ENCODE data around the gene CD33.

DNA sequence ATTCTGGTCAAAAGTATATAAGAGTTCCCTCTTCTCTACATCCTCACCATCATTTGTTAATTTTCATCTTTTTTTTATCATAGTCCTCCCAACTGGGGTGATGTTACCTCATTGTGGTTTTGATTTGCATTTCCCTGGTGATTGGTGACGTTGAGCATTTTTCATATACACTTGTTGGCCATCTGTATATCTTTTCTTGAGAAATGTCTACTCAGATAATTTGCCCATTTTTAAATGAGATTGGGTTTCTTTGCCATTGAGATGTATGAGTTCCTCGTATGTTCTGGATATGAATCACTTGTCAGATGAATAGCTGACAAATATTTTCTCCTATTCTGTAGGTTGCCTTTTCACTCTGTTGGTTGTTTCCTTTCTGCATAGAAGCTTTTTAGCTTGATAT lies 2.4 kb downstream of the CD33 start:
- TF ChIP-seq, protein P1, sequence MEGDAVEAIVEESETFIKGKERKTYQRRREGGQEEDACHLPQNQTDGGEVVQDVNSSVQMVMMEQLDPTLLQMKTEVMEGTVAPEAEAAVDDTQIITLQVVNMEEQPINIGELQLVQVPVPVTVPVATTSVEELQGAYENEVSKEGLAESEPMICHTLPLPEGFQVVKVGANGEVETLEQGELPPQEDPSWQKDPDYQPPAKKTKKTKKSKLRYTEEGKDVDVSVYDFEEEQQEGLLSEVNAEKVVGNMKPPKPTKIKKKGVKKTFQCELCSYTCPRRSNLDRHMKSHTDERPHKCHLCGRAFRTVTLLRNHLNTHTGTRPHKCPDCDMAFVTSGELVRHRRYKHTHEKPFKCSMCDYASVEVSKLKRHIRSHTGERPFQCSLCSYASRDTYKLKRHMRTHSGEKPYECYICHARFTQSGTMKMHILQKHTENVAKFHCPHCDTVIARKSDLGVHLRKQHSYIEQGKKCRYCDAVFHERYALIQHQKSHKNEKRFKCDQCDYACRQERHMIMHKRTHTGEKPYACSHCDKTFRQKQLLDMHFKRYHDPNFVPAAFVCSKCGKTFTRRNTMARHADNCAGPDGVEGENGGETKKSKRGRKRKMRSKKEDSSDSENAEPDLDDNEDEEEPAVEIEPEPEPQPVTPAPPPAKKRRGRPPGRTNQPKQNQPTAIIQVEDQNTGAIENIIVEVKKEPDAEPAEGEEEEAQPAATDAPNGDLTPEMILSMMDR (IDR thresholded peaks at IDR 0.05; ENCODE audit: borderline replicate concordance, extremely low read depth, low read length, poor library complexity, severe bottlenecking) = no peak
- no peak for TF ChIP-seq EZH2 (IDR thresholded peaks at IDR 0.05; ENCODE audit: borderline replicate concordance, low read depth, low read length, severe bottlenecking)
